ENCODE results near the gene KATNIP.

The KATNIP gene

GRCh38 chr16:27572711-27573110 is 22.8 kb downstream of the KATNIP start:
- Histone ChIP-seq H2BK5ac (ENCODE audit: low read depth, low read length, poor library complexity, severe bottlenecking) (no peak overlapping the region), H3K79me1 (replicated peaks; ENCODE audit: low read length, poor library complexity, severe bottlenecking) (peaks cover 36% of the 10 kb centered on the region), H3K14ac (ENCODE audit: low read length in 2 of 2) (no peak overlapping the region), H2AK5ac (ENCODE audit: low read length, severe bottlenecking) (no peak overlapping the region), H2BK15ac (ENCODE audit: low read depth, poor library complexity, severe bottlenecking) (no peak overlapping the region), H3K4me1 (ENCODE audit: control insufficient read depth, insufficient read depth, low read depth, low read length) (peaks cover 2% of the 10 kb centered on the region), H3K27me3 (ENCODE audit: control insufficient read depth in 1 of 2, insufficient read depth in 1 of 2, low read length in 2 of 2) (no peaks in the 10 kb centered on the region), H4K8ac (ENCODE audit: low read length) (no peak overlapping the region), H2BK120ac (ENCODE audit: low read depth, low read length) (no peak overlapping the region), H2BK12ac (ENCODE audit: low read length in 2 of 2) (no peak overlapping the region), H3K4ac (ENCODE audit: low read depth in 1 of 2, low read length in 2 of 2) (no peak overlapping the region), H3K23ac (ENCODE audit: low read length in 2 of 2) (no peak overlapping the region), H4K91ac (ENCODE audit: low read length) (no peak overlapping the region), H3K4me2 (ENCODE audit: low read length, poor library complexity, severe bottlenecking) (no peak overlapping the region), H3K36me3 (ENCODE audit: control insufficient read depth in 1 of 2, insufficient read depth in 2 of 2, low read depth in 1 of 2, low read length in 2 of 2) (peaks cover 16 to 18% of the 10 kb centered on the region in 2 experiments), H3K9ac (ENCODE audit: low read length) (peak overlapping the region; percentile 41), H3K27ac (ENCODE audit: low read length, poor library complexity, severe bottlenecking) (no peak overlapping the region), H2AFZ (ENCODE audit: low read depth, low read length) (no peak overlapping the region), H3K9me3 (ENCODE audit: control insufficient read depth, low read length) (no peaks in the 10 kb centered on the region), H3K18ac (ENCODE audit: low read depth in 1 of 2, low read length in 2 of 2) (no peak overlapping the region), H3K4me3 (ENCODE audit: insufficient read depth in 1 of 2, low read depth in 1 of 2, low read length in 2 of 2) (peak overlapping the region in 1 of 2 experiments; percentile 11)
- 95% methylated on average over 6 of the region's 6 CpGs for WGBS
- no peak for DNase-seq

- Histone ChIP-seq H3K9ac (ENCODE audit: low read length) (no peak overlapping the region), H2AFZ (ENCODE audit: low read depth, low read length) (no peak overlapping the region), H4K8ac (ENCODE audit: low read length) (peak overlapping the region; percentile 39), H2BK120ac (ENCODE audit: low read depth, low read length) (no peak overlapping the region), H3K14ac (ENCODE audit: low read length in 2 of 2) (no peak overlapping the region), H2AK5ac (ENCODE audit: low read length, severe bottlenecking) (no peak overlapping the region), H3K4me1 (ENCODE audit: control insufficient read depth, insufficient read depth, low read depth, low read length) (peaks cover 13% of the 10 kb centered on the region), H3K9me3 (ENCODE audit: control insufficient read depth, low read length) (no peaks in the 10 kb centered on the region), H3K79me1 (replicated peaks; ENCODE audit: low read length, poor library complexity, severe bottlenecking) (peaks cover 22% of the 10 kb centered on the region), H3K27ac (ENCODE audit: low read length, poor library complexity, severe bottlenecking) (no peak overlapping the region), H2BK5ac (ENCODE audit: low read depth, low read length, poor library complexity, severe bottlenecking) (no peak overlapping the region), H3K36me3 (ENCODE audit: control insufficient read depth in 1 of 2, insufficient read depth in 2 of 2, low read depth in 1 of 2, low read length in 2 of 2) (peaks cover 14 to 20% of the 10 kb centered on the region in 2 experiments), H3K18ac (ENCODE audit: low read depth in 1 of 2, low read length in 2 of 2) (no peak overlapping the region), H4K91ac (ENCODE audit: low read length) (no peak overlapping the region), H3K4ac (ENCODE audit: low read depth in 1 of 2, low read length in 2 of 2) (no peak overlapping the region), H2BK12ac (ENCODE audit: low read length in 2 of 2) (no peak overlapping the region), H3K23ac (ENCODE audit: low read length in 2 of 2) (no peak overlapping the region), H3K4me2 (ENCODE audit: low read length, poor library complexity, severe bottlenecking) (no peak overlapping the region), H3K4me3 (ENCODE audit: insufficient read depth in 1 of 2, low read depth in 1 of 2, low read length in 2 of 2) (no peak overlapping the region), H3K27me3 (ENCODE audit: control insufficient read depth in 1 of 2, insufficient read depth in 1 of 2, low read length in 2 of 2) (no peaks in the 10 kb centered on the region), H2BK15ac (ENCODE audit: low read depth, poor library complexity, severe bottlenecking) (no peak overlapping the region)
- 81% methylated on average over 5 of the region's 5 CpGs for WGBS
- no peak for DNase-seq
Observed at GRCh38 chr16:27576729-27577128, 26.8 kb downstream of the KATNIP start.

DNA sequence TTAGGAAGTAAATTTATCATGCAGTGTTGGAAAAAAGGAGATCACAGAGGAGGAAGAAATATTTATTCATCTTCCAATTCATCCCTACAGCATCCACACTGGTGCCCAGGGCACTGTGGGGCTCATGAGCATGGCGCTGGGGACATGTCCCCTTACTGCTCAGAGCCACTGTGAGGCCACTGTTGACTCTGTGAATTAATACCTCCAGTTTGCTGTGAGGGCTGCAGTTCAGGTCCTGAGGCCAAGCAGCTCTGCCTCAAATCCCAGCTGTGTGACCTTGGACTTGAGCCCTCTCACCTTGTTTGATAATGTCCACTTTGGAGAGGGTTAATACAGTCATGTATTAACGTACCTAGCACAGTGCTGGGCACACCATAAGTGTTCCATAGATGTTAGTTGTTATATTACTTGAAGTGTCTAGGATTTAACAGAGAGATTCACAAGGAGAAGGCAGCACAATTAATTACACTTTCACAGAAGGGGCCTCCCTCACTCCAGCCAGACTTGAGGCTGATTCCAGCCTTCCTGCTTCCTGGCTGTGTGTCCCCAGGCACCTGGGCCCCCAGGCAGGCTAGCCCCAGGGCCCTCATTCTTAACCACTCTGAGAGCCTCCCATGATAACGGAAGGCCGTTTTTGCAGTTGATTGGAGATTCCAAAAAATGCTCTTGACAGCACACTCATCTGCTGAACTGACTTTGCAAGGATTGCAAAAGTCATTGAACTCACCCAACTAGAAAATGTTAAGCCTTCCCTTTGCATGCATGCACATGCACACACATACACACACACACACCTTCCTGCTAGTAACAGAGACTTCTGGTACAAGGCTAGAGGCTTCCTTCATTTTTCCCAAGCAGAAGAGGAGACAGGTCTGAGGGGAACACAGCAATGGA is 29.4 kb downstream of the KATNIP start:
- no peaks in the 10 kb centered on the region for H3K9me3 ChIP-seq (ENCODE audit: control insufficient read depth, low read length)
- peak overlapping the region; percentile 49 for H4K91ac ChIP-seq (ENCODE audit: low read length)
- no peak overlapping the region for H4K8ac ChIP-seq (ENCODE audit: low read length)
- DNase-seq = peak; percentile 16
- no peak overlapping the region for H2AFZ ChIP-seq (ENCODE audit: low read depth, low read length)
- peak overlapping the region in 1 of 2 experiments; percentile 1 for H3K4me3 ChIP-seq (ENCODE audit: insufficient read depth in 1 of 2, low read depth in 1 of 2, low read length in 2 of 2)
- peak overlapping the region; percentile 26 for H3K9ac ChIP-seq (ENCODE audit: low read length)
- H3K27me3 ChIP-seq (ENCODE audit: control insufficient read depth in 1 of 2, insufficient read depth in 1 of 2, low read length in 2 of 2) = no peaks in the 10 kb centered on the region
- H2BK120ac ChIP-seq (ENCODE audit: low read depth, low read length) = no peak overlapping the region
- no peak overlapping the region for H2BK15ac ChIP-seq (ENCODE audit: low read depth, poor library complexity, severe bottlenecking)
- H3K79me1 ChIP-seq (replicated peaks; ENCODE audit: low read length, poor library complexity, severe bottlenecking) = peaks cover 13% of the 10 kb centered on the region
- peaks cover 11% of the 10 kb centered on the region for H3K4me1 ChIP-seq (ENCODE audit: control insufficient read depth, insufficient read depth, low read depth, low read length)
- H3K4me2 ChIP-seq (ENCODE audit: low read length, poor library complexity, severe bottlenecking) = no peak overlapping the region
- peak overlapping the region; percentile 95 for H2AK5ac ChIP-seq (ENCODE audit: low read length, severe bottlenecking)
- no peak overlapping the region for H2BK5ac ChIP-seq (ENCODE audit: low read depth, low read length, poor library complexity, severe bottlenecking)
- peaks cover 9 to 33% of the 10 kb centered on the region in 2 experiments for H3K36me3 ChIP-seq (ENCODE audit: control insufficient read depth in 1 of 2, insufficient read depth in 2 of 2, low read depth in 1 of 2, low read length in 2 of 2)
- H3K18ac ChIP-seq (ENCODE audit: low read depth in 1 of 2, low read length in 2 of 2) = peak overlapping the region; percentile 9 to 73
- H3K23ac ChIP-seq (ENCODE audit: low read length in 2 of 2) = peak overlapping the region in 1 of 2 experiments; percentile 23
- no peak overlapping the region for H3K14ac ChIP-seq (ENCODE audit: low read length in 2 of 2)
- 82% methylated on average over 4 of the region's 4 CpGs for WGBS
- no peak overlapping the region for H3K4ac ChIP-seq (ENCODE audit: low read depth in 1 of 2, low read length in 2 of 2)
- peak overlapping the region; percentile 28 to 65 for H2BK12ac ChIP-seq (ENCODE audit: low read length in 2 of 2)
- H3K27ac ChIP-seq (ENCODE audit: low read length, poor library complexity, severe bottlenecking) = peak overlapping the region; percentile 89

GRCh38 chr16:27582883-27583282 is 32.9 kb downstream of the KATNIP start:
- Histone ChIP-seq H3K36me3 (ENCODE audit: control insufficient read depth in 1 of 2, insufficient read depth in 2 of 2, low read depth in 1 of 2, low read length in 2 of 2) (peaks cover 3 to 25% of the 10 kb centered on the region in 2 experiments), H2BK12ac (ENCODE audit: low read length in 2 of 2) (no peak overlapping the region)

More at GRCh38 chr16:27582883-27583282, 32.9 kb downstream of the KATNIP start:
- H3K14ac ChIP-seq (ENCODE audit: low read length in 2 of 2) = no peak overlapping the region
- no peak overlapping the region for H4K8ac ChIP-seq (ENCODE audit: low read length)
- H3K4ac ChIP-seq (ENCODE audit: low read depth in 1 of 2, low read length in 2 of 2) = no peak overlapping the region
- no peak overlapping the region for H4K91ac ChIP-seq (ENCODE audit: low read length)
- 25% methylated on average over 2 of the region's 2 CpGs for WGBS
- H2BK5ac ChIP-seq (ENCODE audit: low read depth, low read length, poor library complexity, severe bottlenecking) = no peak overlapping the region
- H3K27me3 ChIP-seq (ENCODE audit: control insufficient read depth in 1 of 2, insufficient read depth in 1 of 2, low read length in 2 of 2) = no peaks in the 10 kb centered on the region
- no peak overlapping the region for H3K18ac ChIP-seq (ENCODE audit: low read depth in 1 of 2, low read length in 2 of 2)
- no peak for DNase-seq
- H3K9me3 ChIP-seq (ENCODE audit: control insufficient read depth, low read length) = peaks cover 6% of the 10 kb centered on the region
- H2BK120ac ChIP-seq (ENCODE audit: low read depth, low read length) = no peak overlapping the region
- H3K4me1 ChIP-seq (ENCODE audit: control insufficient read depth, insufficient read depth, low read depth, low read length) = peaks cover 11% of the 10 kb centered on the region
- no peak overlapping the region for H3K23ac ChIP-seq (ENCODE audit: low read length in 2 of 2)
- H2AFZ ChIP-seq (ENCODE audit: low read depth, low read length) = no peak overlapping the region
- H2AK5ac ChIP-seq (ENCODE audit: low read length, severe bottlenecking) = no peak overlapping the region
- no peak overlapping the region for H3K9ac ChIP-seq (ENCODE audit: low read length)
- H3K4me2 ChIP-seq (ENCODE audit: low read length, poor library complexity, severe bottlenecking) = no peak overlapping the region
- no peak overlapping the region for H3K4me3 ChIP-seq (ENCODE audit: insufficient read depth in 1 of 2, low read depth in 1 of 2, low read length in 2 of 2)
- H3K79me1 ChIP-seq (replicated peaks; ENCODE audit: low read length, poor library complexity, severe bottlenecking) = peaks cover 12% of the 10 kb centered on the region
- H3K27ac ChIP-seq (ENCODE audit: low read length, poor library complexity, severe bottlenecking) = no peak overlapping the region
- H2BK15ac ChIP-seq (ENCODE audit: low read depth, poor library complexity, severe bottlenecking) = no peak overlapping the region
